Right forelimb (tissue), 1 donor: ENCODE results near the gene TMC4.

Source experiments
- DNase-seq: peaks from one replicate; pipeline ENCODE4 v3.0.0-alpha.2; 2018

Gene TMC4

GRCh38 chr19:54127688-54128440 lies 45.1 kb downstream of the TMC4 start:
- DNase-seq = no peak

- DNase-seq = no peak
Measured at GRCh38 chr19:54125713-54126112, 47.2 kb downstream of the TMC4 start.

GRCh38 chr19:54124393-54124792 lies 48.6 kb downstream of the TMC4 start:
- DNase-seq = no peak

GRCh38 chr19:54123682-54124081 lies 49.3 kb downstream of the TMC4 start:
- DNase-seq = no peak

- DNase-seq = no peak
Measured at GRCh38 chr19:54121259-54121658, 51.7 kb downstream of the TMC4 start.

- peak; percentile 97 for DNase-seq
Measured at GRCh38 chr19:54115109-54116063, 57.6 kb downstream of the TMC4 start, which contains the start of the genes PRPF31 and TFPT. TSS of gene PRPF31 (plus strand) at chr19:54115754. CDS start at chr19:54118279, 2,525 bp downstream. TSS of gene TFPT (minus strand) at chr19:54115657. CDS start at chr19:54115269, 388 bp downstream.

- no peak for DNase-seq
Measured at GRCh38 chr19:54114340-54115108, 58.4 kb downstream of the TMC4 start.
